Renal pelvis (tissue), 4 donors: ENCODE data around the gene FLOT1. TPM values are rescaled to one million over a fixed set of nuclear protein-coding genes. Genes with fewer than 3 reads are reported as not detected.

Source experiments
- DNase-seq: peaks from one replicate; pipeline ENCODE4 v3.0.0-alpha.2; 2013
- polyA plus RNA-seq, 3 donors: library from polyadenylated mRNA; unstranded; fragments of 120-200 nt; gene quantifications; one replicate each; pipeline ENCODE4 v1.2.1, GENCODE V29; 2013; ENCODE audit not compliant: insufficient read length in 3 of 3

Gene FLOT1
- polyA plus RNA-seq, 3 donors, result 138 to 144 (median 138) TPM

GRCh38 chr6:30683980-30684338, 58.5 kb downstream of the FLOT1 start:
- no peak for DNase-seq

- no peak for DNase-seq
These were observed 59.1 kb downstream of the FLOT1 start for GRCh38 chr6:30683183-30683979.

- no peak for DNase-seq
These were observed 60.1 kb downstream of the FLOT1 start for GRCh38 chr6:30682143-30683117.

- no peak for DNase-seq
These were observed 60.7 kb downstream of the FLOT1 start for GRCh38 chr6:30681766-30682142.

GRCh38 chr6:30679765-30680535, 62.5 kb downstream of the FLOT1 start:
- DNase-seq, result no peak

GRCh38 chr6:30678964-30679726, 63.3 kb downstream of the FLOT1 start:
- DNase-seq, result peak; percentile 78

Other genes starting within 250 kb of the FLOT1 start
- 100 to 1,000 TPM in 2 of 3 donors, 10 to 100 TPM in 1; 97.3 to 111 (median 102) TPM for gene GNL1, start 186.2 kb downstream of the FLOT1 start, polyA plus RNA-seq
- gene PRR3, start 185.4 kb downstream of the FLOT1 start, polyA plus RNA-seq, result 10 to 100 TPM; 29.2 to 37.4 (median 35.4) TPM
- 10 to 100 TPM; 69.3 to 77.9 (median 73.6) TPM for gene ABCF1, start 171.2 kb downstream of the FLOT1 start, polyA plus RNA-seq
- gene PPP1R10, start 125.4 kb downstream of the FLOT1 start, polyA plus RNA-seq, result 10 to 100 TPM; 53.5 to 62.5 (median 55.6) TPM
- gene MRPS18B, start 124.8 kb downstream of the FLOT1 start, polyA plus RNA-seq, result 10 to 100 TPM; 56.0 to 65.1 (median 62.2) TPM
- 10 to 100 TPM; 38.7 to 60.2 (median 59.4) TPM for gene ATAT1, start 115.8 kb downstream of the FLOT1 start, polyA plus RNA-seq
- 10 to 100 TPM; 17.6 to 25.5 (median 22.9) TPM for gene C6orf136, start 95.6 kb downstream of the FLOT1 start, polyA plus RNA-seq
- gene DHX16, start 69.7 kb downstream of the FLOT1 start, polyA plus RNA-seq, result 10 to 100 TPM; 48.6 to 51.8 (median 50.0) TPM
- gene PPP1R18, start 56.0 kb downstream of the FLOT1 start, polyA plus RNA-seq, result 10 to 100 TPM; 33.7 to 42.6 (median 37.4) TPM
- 10 to 100 TPM; 35.3 to 43.5 (median 39.7) TPM for gene NRM, start 51.7 kb downstream of the FLOT1 start, polyA plus RNA-seq
- gene MDC1, start 25.4 kb downstream of the FLOT1 start, polyA plus RNA-seq, result 10 to 100 TPM; 45.4 to 55.6 (median 53.0) TPM
- gene TUBB, start 22.3 kb downstream of the FLOT1 start, polyA plus RNA-seq, result 1,000 to 10,000 TPM; 1,096 to 1,335 (median 1,230) TPM
- 10 to 100 TPM; 21.0 to 21.8 (median 21.2) TPM for gene IER3, start 1.9 kb upstream of the FLOT1 start, polyA plus RNA-seq
- gene DDR1, start 141.8 kb upstream of the FLOT1 start, polyA plus RNA-seq, result 100 to 1,000 TPM; 196 to 203 (median 201) TPM
- 10 to 100 TPM; 48.1 to 50.5 (median 48.9) TPM for gene GTF2H4, start 165.5 kb upstream of the FLOT1 start, polyA plus RNA-seq
- 10 to 100 TPM; 45.6 to 64.7 (median 55.3) TPM for gene VARS2, start 171.6 kb upstream of the FLOT1 start, polyA plus RNA-seq
- 1 to 10 TPM in 2 of 3 donors, under 1 TPM in 1; 0.63 to 1.7 (median 1.2) TPM for gene SFTA2, start 189.5 kb upstream of the FLOT1 start, polyA plus RNA-seq
- gene MUCL3, start 198.3 kb upstream of the FLOT1 start, polyA plus RNA-seq, result under 1 TPM; 0.07 to 0.13 (median 0.09) TPM
- gene MUC21, start 241.0 kb upstream of the FLOT1 start, polyA plus RNA-seq, result under 1 TPM in 1 of 3 donors, not detected in 2; 0.09 TPM